Measurements from ENCODE around the gene ZFAND2A.
"Not testable (repeated sequence)": the region's sequence is repeated elsewhere in the genome, so short reads cannot be mapped to it uniquely, and the experiment has no call there.

ZFAND2A gene, protein sequence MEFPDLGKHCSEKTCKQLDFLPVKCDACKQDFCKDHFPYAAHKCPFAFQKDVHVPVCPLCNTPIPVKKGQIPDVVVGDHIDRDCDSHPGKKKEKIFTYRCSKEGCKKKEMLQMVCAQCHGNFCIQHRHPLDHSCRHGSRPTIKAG

DNA sequence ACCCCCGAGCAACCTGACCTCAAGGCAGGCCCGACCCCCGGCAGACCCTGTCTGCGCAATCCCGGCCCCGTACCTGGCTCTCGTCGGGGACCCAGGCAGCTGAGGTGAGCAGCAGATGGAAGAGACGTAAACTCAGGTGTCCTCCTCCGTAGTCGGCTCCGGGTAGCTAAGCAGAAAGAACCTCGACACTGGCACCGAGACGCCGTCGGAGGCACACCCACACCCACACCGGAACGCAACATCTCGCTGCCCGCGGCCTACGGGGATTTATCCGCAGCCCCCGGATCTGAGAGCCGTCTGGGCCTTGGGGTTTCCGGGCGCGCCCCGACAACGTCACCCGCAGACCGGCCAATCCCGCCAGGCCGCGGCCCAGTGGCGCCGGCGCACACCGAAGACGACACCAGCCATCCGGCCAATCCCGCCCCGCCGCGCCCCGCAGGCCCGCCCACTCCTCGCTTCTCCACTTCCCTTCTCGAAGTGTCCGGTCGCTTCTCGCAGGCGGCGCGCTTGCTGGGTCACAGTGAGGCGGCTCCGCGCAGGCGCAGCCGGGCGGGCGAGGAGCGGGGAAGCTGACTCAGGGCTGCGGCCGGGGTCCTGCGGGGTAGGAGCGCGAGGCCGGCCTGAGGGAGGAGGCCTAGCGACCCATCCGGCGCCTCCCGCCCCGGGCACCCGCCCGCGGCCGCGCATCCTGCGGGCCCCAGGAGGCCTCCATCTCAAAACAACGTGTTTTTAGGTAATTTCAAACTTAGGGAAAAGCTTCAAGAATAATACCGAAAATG lies at the start of gene ZFAND2A:
Gene ZFAND2A, minus strand, starts transcription at position 306 of the 779 bp plus-strand sequence. CDS start 1,984 bp downstream, outside the sequence.
- DNase-seq (ENCODE audit: low read depth, low spot score): peak; percentile 99

DNA sequence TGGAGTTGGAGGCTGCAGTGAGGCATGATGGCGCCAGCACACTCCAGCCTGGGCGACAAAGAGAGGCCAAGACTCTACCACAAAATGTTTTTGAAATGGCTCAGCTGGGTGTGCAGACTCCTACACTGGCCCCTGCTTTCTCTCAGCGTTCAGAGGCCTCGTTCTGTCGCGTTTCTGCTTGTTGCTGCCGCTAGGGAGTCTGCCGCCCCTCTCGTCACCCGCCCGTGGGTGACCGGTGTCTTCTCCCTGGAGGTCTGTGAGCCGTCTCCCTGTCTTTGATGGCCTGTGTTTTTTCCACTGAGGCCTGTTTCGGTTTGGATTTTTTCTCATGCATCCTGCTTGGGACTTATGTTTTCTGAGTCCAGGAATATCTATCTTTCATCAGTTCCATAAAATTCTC lies 49.1 kb upstream of the ZFAND2A start:
- DNase-seq (ENCODE audit: low read depth, low spot score): no peak

DNA sequence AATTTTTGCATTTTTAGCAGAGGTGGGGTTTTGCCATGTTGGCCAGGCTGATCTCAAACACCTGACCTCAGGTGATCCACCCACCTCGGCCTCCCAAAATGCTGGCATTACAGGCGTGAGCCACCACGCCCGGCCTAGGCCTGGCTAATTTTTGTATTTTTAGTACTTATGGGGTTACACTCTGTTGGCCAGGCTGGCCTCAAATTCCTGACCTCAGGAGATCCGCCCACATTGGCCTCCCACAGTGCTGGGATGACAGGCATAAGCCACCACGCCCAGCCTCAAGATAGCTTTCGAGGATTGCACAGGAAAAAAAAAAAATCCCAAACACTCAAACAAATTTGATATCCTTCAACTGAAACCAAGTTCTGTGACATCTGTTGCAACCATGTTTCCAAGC lies 45.7 kb upstream of the ZFAND2A start:
- DNase-seq (ENCODE audit: low read depth, low spot score): not testable (repeated sequence)

- DNase-seq (ENCODE audit: low read depth, low spot score): no peak
These were observed 44.6 kb upstream of the ZFAND2A start for GRCh38 chr7:1204460-1205140.

- DNase-seq (ENCODE audit: low read depth, low spot score): not testable (repeated sequence)
These were observed 42.9 kb upstream of the ZFAND2A start for GRCh38 chr7:1202914-1203313.

GRCh38 chr7:1201916-1202315 lies 41.9 kb upstream of the ZFAND2A start:
- DNase-seq (ENCODE audit: low read depth, low spot score): no peak

GRCh38 chr7:1200045-1200444 lies 40.0 kb upstream of the ZFAND2A start:
- DNase-seq (ENCODE audit: low read depth, low spot score): no peak

DNA sequence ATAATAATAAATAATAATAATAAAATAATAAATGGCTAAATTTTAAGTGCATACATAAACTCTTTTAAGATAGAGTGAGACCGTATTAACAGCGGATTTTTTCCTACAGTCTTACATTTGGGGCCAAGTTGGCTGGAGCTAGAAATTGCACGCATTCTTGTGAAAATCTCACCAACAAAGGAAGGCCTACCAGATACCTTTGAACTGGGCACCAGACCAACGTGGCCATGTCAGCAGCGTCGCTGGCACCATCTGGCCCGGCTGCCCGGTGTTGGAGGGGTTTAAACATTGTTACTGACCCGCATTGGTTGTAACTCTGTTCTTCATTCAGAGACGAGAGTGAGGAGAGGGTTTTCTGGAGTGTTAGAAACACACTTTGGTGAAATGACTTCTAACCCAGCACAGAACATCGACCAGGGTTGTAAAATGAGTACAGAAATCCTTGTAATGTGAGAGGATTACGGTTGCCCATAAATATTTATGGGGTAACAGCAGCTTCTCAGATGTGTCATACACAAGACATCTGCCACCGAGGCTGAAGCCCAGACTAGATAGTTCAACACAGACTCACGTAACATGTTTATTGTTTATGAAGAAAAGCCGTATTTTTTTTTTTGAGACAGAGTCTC lies 38.1 kb upstream of the ZFAND2A start:
- DNase-seq (ENCODE audit: low read depth, low spot score): no peak

DNA sequence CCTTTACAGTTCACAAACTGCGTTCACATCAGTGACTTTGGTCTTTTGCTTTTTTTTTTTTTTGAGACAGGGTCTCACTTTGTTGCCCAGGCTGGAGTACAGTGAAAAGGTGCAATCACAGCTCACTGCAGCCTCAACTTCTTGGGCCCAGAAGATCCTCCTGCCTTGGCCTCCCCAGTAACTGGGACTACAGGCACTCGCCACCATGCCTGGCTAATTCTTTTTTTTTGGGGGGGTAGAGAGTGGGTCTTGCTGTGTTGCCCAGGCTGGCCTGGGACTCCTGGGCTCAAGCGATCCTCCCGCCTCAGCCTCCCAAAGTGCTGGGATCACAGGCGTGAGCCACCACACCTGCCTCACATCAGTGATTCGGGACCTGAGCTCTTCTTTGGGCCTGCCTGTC lies 37.0 kb upstream of the ZFAND2A start:
- no peak for DNase-seq (ENCODE audit: low read depth, low spot score)

- DNase-seq (ENCODE audit: low read depth, low spot score): not testable (repeated sequence)
These were observed 36.4 kb upstream of the ZFAND2A start for GRCh38 chr7:1196441-1196840.

DNA sequence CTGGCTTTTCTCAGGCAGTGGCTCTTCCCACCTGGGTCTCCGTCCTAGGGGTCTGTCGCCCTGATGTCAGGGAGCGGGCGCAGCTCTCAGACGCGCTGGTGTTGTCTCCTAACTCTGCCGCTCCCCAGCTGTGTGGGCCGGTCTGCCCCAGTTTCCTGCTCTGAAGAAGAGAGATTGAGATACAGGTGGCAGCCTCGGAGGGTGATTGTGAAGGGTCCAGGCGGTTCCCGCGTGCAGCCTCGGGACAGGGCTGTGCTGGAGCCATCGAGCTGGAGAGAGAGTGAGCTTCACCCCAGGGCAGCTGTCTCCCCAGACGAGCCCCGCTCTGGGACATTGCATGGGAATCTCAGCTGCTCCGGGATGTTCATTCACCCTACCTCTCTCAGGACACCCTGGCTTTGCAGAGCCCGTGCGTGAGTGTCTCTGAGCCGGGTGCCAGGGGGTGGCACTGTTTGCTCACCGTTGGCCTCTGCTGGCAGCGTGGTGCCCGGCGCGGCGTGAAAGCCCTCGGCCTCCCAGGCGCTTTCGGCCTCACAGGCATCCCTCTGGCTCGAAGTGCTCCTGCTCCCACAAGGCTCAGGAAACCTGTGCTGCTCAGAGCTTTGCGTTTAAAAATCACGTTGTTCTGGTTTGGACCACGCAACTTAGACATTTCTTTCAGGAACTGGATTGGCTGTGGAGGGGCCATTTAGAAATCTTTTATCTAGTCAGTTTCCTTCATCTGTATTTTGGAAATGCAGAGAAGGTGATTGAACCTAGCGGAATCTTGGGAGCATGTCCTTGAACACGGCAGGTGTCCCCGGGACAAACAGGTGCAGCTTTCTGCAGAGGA lies 33.8 kb upstream of the ZFAND2A start:
- DNase-seq (ENCODE audit: low read depth, low spot score): peak; percentile 44

GRCh38 chr7:1192171-1192676 lies 32.2 kb upstream of the ZFAND2A start:
- DNase-seq (ENCODE audit: low read depth, low spot score): no peak

- DNase-seq (ENCODE audit: low read depth, low spot score): no peak
These were observed 30.2 kb upstream of the ZFAND2A start for GRCh38 chr7:1189986-1190772.

DNA sequence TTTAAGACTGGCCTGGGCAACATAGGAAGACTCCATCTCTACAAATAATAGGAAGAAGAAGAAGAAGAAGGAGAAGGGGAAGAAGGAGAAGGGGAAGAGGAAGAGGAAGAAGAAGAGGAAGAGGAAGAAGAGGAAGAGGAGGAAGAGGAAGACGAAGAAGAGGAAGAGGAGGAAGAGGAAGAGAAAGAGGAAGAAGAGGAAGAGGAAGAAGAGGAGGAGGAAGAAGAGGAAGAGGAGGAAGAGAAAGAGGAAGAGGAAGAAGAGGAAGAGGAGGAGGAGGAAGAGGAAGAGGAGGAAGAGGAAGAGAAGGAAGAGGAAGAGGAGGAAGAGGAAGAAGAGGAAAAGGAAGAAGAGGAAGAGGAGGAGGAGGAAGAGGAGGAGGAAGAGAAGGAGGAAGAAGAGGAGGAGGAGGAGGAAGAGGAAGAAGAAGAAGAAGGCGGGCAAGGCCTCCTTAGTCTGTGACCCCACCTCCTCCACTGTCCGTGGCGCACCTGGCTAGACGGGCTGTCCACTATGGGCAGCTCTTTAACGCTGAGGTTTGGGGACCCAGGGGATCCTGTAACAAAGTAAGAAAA lies 28.8 kb upstream of the ZFAND2A start:
- no peak for DNase-seq (ENCODE audit: low read depth, low spot score)

- no peak for DNase-seq (ENCODE audit: low read depth, low spot score)
These were observed 27.1 kb upstream of the ZFAND2A start for GRCh38 chr7:1187127-1187526.

DNA sequence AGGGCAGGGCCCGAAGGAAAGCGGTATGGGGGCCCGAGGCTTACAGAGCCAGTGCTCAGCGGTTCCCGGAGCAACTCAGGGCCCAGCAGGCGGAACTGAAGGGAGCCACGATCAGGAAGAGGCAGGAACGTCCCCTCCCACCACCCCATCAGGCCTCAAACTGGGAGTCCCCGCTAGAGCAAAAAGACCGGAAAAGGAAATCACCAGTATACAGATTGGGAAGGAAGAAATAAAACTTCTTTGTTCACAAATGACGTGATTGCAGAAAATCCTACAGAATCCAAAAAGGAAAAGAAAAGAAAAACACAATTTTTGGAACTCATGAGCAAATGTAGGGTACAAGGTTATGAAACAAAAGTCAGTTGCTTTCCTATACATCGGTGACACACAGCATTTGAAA lies 21.6 kb upstream of the ZFAND2A start:
- DNase-seq (ENCODE audit: low read depth, low spot score): no peak

DNA sequence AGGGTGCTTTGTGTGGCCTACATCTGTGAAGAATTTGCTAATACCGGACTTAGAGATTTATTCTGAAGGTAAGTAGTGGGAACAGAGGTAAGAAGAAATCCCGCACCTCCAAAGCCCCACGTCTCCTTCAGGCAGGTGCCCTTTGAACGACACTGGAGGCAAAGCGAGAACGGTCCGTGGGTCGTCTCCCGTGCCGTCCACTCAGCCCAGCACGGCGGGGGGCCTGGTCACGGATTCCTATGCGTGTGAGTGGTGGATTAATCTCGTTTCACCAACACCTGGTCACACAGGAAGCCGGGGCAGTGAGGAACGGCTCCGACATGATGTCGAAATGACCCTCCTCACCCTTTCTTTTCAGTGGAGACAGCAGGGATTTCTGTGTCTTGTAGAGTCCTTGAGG lies 21.0 kb upstream of the ZFAND2A start:
- no peak for DNase-seq (ENCODE audit: low read depth, low spot score)

GRCh38 chr7:1176891-1177373 lies 16.9 kb upstream of the ZFAND2A start:
- DNase-seq (ENCODE audit: low read depth, low spot score): peak; percentile 88

GRCh38 chr7:1175967-1176851 lies 16.2 kb upstream of the ZFAND2A start:
- peak; percentile 95 for DNase-seq (ENCODE audit: low read depth, low spot score)
